ENCODE data around the gene CFAP77. TPM values are rescaled to one million over a fixed set of nuclear protein-coding genes. Genes with fewer than 3 reads are reported as not detected.
"Not testable (repeated sequence)": the region's sequence is repeated elsewhere in the genome, so short reads cannot be mapped to it uniquely, and the experiment has no call there.

CFAP77 gene
- 0.13 TPM for polyA plus RNA-seq
- long read RNA-seq, donor 1, result 0 reads
- long read RNA-seq, donor 2, result 0 reads
- long read RNA-seq, donor 3, result 0 reads
- long read RNA-seq, donor 4, result 0 reads
- long read RNA-seq, donor 5, result 0 reads
- long read RNA-seq, donor 6, result 0 reads
- long read RNA-seq, donor 7, result 0 reads
- long read RNA-seq, donor 8, result 0 reads
- long read RNA-seq, donor 9, result 0 reads
- long read RNA-seq, donor 10, result 0 reads
- long read RNA-seq, donor 11, result 0 reads

DNA sequence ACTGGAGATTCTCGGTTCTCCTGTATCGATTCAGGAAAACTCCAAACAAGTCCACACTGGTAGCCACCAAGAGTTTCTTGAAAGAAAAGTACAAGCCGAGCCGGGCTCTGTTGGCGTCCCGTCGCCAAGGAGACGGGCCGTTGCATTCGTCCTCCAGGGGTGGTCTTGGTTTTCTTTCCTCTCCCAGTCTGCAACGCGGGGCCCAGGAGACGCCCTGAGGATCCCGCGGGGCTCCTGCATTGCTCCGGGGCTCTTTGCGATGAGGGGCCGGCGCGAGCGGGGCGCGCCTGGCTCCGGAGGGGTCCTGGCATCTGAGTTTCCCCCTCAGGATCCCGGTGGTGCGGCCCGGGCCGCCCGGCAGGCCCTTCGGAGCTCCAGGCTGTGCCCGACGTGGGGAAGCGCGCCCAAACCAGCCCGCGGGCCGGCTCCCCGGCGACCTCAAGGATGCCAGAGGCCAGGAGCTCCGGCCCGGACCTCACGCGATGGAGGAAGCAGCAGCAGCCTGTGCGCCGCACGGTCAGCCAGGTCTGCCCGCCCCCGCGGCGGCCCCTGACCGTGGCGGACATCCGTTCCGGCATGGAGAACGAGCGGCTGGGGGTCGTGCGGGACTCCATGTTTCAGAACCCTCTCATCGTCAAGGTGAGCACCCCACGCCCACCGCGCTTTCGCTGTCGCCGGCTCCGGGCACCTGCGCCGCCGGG is at the start of gene CFAP77:
TSS of gene CFAP77 (plus strand) at position 384 of the 701 bp plus-strand sequence. CDS start at position 445, 61 bp downstream.
- Histone ChIP-seq H3K27ac (ENCODE audit: low read length) (no peak within 1 kb of the TSS), H3K9me3 (ENCODE audit: control insufficient read depth, low read depth, low read length) (no peaks in the 10 kb centered on the region), H3K4me3 (ENCODE audit: low read length) (peak within 1 kb of the TSS; percentile 27)

DNA sequence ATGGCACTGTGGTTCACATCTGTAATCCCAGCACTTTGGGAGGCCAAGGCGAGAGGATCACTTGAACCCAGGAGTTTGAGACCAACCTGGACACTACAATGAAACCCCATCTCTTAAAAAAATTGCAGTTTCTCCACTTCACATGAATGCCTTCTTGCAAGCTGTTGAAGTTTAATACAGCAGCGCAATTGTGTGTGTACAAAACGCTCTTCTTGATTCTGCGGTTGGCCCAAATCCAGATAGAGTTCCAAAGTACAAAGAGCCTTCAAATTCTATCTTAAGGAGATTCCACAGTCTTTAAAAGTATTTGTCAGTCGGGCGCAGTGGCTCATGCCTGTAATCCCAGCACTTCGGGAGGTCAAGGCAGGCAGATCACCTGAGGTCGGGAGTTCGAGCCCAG is 45.9 kb upstream of the CFAP77 start:
- Histone ChIP-seq H3K27me3 (ENCODE audit: control insufficient read depth, insufficient read depth, low read length) (no peaks in the 10 kb centered on the region), H3K27ac (ENCODE audit: low read length) (no peak overlapping the region), H3K4me3 (ENCODE audit: low read length) (no peak overlapping the region), H3K36me3 (ENCODE audit: control insufficient read depth, insufficient read depth, low read length) (no peaks in the 10 kb centered on the region), H3K9me3 (ENCODE audit: control insufficient read depth, low read depth, low read length) (no peaks in the 10 kb centered on the region), H3K4me1 (ENCODE audit: control insufficient read depth, insufficient read depth, low read length) (no peaks in the 10 kb centered on the region)
- no peak for DNase-seq
- WGBS (ENCODE audit: insufficient coverage, low lambda C conversion rate), result no CpG with 5 or more reads among the region's 9 CpGs

More for the DNA sequence above, at the start of gene CFAP77:
- DNase-seq, result peak in 1 of 2 donors; percentile 50
- H3K4me1 ChIP-seq (ENCODE audit: control insufficient read depth, insufficient read depth, low read length), result peaks cover 10% of the 10 kb centered on the region
- peaks cover 63% of the 10 kb centered on the region for H3K27me3 ChIP-seq (ENCODE audit: control insufficient read depth, insufficient read depth, low read length)
- no CpG with 5 or more reads among the region's 69 CpGs for WGBS (ENCODE audit: insufficient coverage, low lambda C conversion rate)
- H3K36me3 ChIP-seq (ENCODE audit: control insufficient read depth, insufficient read depth, low read length), result no peaks in the 10 kb centered on the region

DNA sequence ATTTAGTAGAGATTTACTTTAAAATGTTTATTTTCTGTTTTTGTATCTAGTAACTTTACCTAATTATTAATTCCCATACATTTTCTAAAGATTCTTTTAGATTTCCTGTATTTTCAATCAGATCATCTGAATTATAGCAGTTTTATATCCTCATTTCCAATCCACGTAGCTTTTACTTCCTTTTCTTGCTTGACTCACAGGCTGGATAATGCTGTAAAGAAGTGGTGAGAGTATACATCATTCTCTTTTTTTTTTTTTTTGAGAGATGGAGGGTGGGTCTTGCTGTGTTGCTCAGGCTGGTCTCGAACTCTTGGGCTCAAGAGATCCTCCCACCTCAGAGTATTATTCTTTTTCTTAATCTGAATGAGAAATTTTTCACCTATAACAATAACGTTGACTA is 44.0 kb upstream of the CFAP77 start:
- Histone ChIP-seq H3K4me3 (ENCODE audit: low read length) (no peak overlapping the region), H3K9me3 (ENCODE audit: control insufficient read depth, low read depth, low read length) (no peaks in the 10 kb centered on the region), H3K27me3 (ENCODE audit: control insufficient read depth, insufficient read depth, low read length) (no peaks in the 10 kb centered on the region), H3K27ac (ENCODE audit: low read length) (no peak overlapping the region), H3K36me3 (ENCODE audit: control insufficient read depth, insufficient read depth, low read length) (no peaks in the 10 kb centered on the region), H3K4me1 (ENCODE audit: control insufficient read depth, insufficient read depth, low read length) (no peaks in the 10 kb centered on the region)
- no peak for DNase-seq
- WGBS (ENCODE audit: insufficient coverage, low lambda C conversion rate), result 63% methylated on average over 1 of the region's 3 CpGs

DNA sequence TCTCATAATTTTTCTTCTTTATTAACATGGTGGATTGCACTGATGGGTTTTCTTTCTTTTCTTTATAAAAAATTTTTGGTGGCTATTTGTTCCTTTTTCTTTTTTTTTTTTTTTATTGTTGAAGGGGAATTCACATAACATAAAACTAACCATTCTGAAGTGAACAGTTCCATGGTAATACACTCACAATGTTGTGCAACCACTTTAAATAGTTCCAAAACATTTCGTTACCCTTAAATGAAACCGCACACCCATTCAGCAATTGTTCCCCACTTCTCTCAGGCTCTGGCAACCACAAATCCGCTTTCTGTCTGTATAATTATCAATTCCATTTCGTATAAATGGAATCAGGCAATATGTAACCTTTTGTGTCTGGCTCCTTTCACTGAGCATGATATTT is 43.5 kb upstream of the CFAP77 start:
- DNase-seq, result no peak
- Histone ChIP-seq H3K27me3 (ENCODE audit: control insufficient read depth, insufficient read depth, low read length) (no peaks in the 10 kb centered on the region), H3K27ac (ENCODE audit: low read length) (no peak overlapping the region), H3K9me3 (ENCODE audit: control insufficient read depth, low read depth, low read length) (no peaks in the 10 kb centered on the region), H3K4me1 (ENCODE audit: control insufficient read depth, insufficient read depth, low read length) (no peaks in the 10 kb centered on the region), H3K36me3 (ENCODE audit: control insufficient read depth, insufficient read depth, low read length) (no peaks in the 10 kb centered on the region), H3K4me3 (ENCODE audit: low read length) (no peak overlapping the region)
- 100% methylated on average over 4 of the region's 4 CpGs for WGBS (ENCODE audit: insufficient coverage, low lambda C conversion rate)

DNA sequence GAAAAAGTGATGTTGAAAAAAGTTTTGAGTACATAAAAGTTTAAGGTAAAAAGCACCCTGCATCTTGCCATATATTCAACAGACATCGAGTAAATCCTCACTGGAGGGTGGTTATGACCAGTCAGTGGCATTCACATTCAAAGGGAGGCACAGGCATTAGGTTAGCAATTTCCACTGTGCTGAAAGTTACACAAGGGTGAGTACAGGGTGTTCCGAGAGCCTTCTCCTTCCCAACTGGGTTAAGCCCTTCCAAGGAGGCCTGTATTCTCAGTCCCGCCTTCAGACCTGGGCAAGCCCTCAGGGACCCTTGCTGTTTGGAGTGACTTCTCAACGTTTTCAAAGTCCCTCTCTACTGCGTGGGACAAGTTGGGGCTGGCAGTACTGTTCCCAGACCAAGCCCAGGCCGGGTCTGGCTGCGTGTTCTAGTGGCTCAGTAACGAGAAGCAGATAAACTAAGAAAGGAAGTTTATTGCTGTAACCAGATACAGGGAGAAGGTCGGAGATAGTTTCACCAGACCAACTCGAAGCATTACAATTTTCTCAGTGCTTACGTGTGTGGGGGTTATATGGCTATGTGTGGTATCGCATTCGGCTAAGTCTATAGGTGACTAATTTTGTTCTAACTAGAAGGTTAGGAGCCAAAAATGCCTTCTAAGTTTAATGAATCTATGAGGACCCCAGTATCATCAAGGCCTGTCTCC is 42.2 kb upstream of the CFAP77 start:
- Histone ChIP-seq H3K4me3 (ENCODE audit: low read length) (no peak overlapping the region), H3K27ac (ENCODE audit: low read length) (no peak overlapping the region), H3K9me3 (ENCODE audit: control insufficient read depth, low read depth, low read length) (no peaks in the 10 kb centered on the region), H3K27me3 (ENCODE audit: control insufficient read depth, insufficient read depth, low read length) (no peaks in the 10 kb centered on the region), H3K36me3 (ENCODE audit: control insufficient read depth, insufficient read depth, low read length) (no peaks in the 10 kb centered on the region), H3K4me1 (ENCODE audit: control insufficient read depth, insufficient read depth, low read length) (no peaks in the 10 kb centered on the region)
- WGBS (ENCODE audit: insufficient coverage, low lambda C conversion rate), result no CpG with 5 or more reads among the region's 13 CpGs
- no peak for DNase-seq

DNA sequence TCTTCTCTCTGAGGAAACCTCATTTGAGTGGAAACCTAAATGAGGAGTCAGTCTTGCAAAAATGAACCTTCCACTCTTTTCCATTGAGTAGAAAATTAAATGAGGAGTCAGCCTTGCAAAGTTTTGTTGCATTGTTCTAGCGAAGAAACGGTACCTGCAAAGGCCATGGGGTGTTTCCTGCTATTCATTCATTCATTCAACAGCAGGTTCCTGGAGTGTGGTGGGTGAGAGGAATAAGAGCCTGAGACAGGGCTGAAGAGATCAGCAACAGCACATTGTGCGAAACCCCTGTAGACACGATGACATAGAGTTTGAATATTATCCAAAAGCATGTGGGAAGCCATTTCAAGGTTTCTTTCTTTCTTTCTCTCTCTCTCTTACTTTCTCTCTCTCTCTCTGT is 40.6 kb upstream of the CFAP77 start:
- H3K4me3 ChIP-seq (ENCODE audit: low read length), result no peak overlapping the region
- H3K27ac ChIP-seq (ENCODE audit: low read length), result no peak overlapping the region
- no peaks in the 10 kb centered on the region for H3K36me3 ChIP-seq (ENCODE audit: control insufficient read depth, insufficient read depth, low read length)
- H3K4me1 ChIP-seq (ENCODE audit: control insufficient read depth, insufficient read depth, low read length), result no peaks in the 10 kb centered on the region
- DNase-seq, result no peak
- WGBS (ENCODE audit: insufficient coverage, low lambda C conversion rate), result no CpG with 5 or more reads among the region's 4 CpGs
- no peaks in the 10 kb centered on the region for H3K9me3 ChIP-seq (ENCODE audit: control insufficient read depth, low read depth, low read length)
- no peaks in the 10 kb centered on the region for H3K27me3 ChIP-seq (ENCODE audit: control insufficient read depth, insufficient read depth, low read length)

DNA sequence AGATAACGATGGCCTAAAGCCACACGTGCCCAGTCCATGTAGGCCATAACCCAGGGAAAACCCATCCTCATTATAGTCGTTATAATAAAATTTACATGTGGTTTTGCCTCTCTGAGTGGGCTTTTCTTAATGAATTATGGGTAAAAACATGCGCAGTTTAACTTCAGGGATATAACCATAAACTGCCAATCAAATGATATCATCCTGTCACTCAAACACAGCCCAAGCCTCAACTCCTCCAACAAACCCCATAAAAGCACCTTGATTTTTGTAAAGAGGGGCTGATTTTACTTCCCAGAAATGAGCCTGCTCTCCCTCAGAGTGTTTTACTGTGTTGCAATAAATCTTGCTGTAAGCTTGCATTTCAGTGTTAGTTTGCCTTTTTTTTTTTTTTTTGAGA is 39.4 kb upstream of the CFAP77 start:
- Histone ChIP-seq H3K4me3 (ENCODE audit: low read length) (no peak overlapping the region), H3K9me3 (ENCODE audit: control insufficient read depth, low read depth, low read length) (no peaks in the 10 kb centered on the region), H3K36me3 (ENCODE audit: control insufficient read depth, insufficient read depth, low read length) (peaks cover under 1% of the 10 kb centered on the region), H3K27ac (ENCODE audit: low read length) (no peak overlapping the region), H3K27me3 (ENCODE audit: control insufficient read depth, insufficient read depth, low read length) (no peaks in the 10 kb centered on the region), H3K4me1 (ENCODE audit: control insufficient read depth, insufficient read depth, low read length) (no peaks in the 10 kb centered on the region)
- DNase-seq, result no peak
- no CpG with 5 or more reads among the region's 4 CpGs for WGBS (ENCODE audit: insufficient coverage, low lambda C conversion rate)

DNA sequence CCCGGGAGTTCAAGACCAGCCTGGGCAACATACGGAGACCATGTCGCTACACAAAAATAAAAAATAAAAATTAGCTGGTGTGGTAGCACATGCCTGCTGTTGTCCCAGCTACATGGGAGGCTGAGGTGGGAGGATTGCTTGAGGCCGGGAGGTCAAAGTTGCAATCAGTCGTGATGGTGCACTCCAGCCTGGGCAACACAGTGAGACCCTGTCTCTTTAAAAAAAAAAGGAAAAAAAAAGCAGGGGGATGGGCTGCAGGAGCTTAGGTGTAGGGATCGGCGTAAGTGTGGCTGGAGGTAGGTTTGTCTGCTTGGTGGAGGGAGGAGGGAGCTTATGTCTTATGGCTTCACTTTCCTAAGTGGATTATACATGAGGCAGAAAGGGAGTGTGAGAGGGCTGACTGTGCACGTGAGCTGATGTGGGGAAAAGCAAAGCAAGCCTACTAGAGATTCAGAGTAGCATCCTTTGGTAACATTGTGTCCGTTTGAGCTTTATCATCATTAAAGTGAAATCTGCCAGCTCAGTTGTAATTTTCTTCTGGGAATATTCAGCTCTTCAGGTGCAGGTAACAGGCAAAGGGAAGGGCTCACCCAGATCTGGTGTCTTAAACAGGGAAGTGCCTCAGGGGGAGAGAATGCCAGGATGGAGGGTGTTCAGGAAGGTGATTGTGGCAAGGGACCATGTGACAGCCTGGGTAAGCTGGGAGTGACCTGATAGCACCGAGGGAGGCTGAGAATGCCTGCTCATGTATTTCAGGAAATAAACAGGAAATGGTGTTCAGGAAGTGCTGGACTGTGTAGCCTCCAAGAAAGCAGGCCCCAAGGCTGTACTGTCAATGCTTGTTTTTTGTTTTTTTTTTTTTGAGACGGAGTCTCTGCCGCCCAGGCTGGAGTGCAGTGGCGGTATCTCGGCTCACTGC is 37.6 kb upstream of the CFAP77 start:
- Histone ChIP-seq H3K27ac (ENCODE audit: low read length) (peak overlapping the region; percentile 16), H3K27me3 (ENCODE audit: control insufficient read depth, insufficient read depth, low read length) (no peaks in the 10 kb centered on the region), H3K4me1 (ENCODE audit: control insufficient read depth, insufficient read depth, low read length) (no peaks in the 10 kb centered on the region), H3K9me3 (ENCODE audit: control insufficient read depth, low read depth, low read length) (no peaks in the 10 kb centered on the region), H3K4me3 (ENCODE audit: low read length) (no peak overlapping the region), H3K36me3 (ENCODE audit: control insufficient read depth, insufficient read depth, low read length) (peaks cover 18% of the 10 kb centered on the region)
- DNase-seq, result peak; percentile 9 to 24
- no CpG with 5 or more reads among the region's 14 CpGs for WGBS (ENCODE audit: insufficient coverage, low lambda C conversion rate)

DNA sequence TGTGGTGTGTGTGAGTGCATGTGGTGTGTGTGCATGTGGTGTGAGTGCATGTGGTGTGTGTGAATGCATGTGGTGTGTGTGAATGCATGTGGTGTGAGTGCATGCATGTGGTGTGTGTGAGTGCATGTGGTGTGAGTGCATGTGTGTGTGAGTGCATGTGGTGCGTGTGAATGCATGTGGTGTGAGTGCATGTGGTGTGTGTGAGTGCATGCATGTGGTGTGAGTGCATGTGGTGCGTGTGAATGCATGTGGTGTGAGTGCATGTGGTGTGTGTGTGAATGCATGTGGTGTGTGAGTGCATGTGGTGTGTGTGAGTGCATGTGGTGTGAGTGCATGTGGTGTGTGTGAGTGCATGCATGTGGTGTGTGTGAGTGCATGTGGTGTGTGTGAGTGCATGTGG is 32.2 kb upstream of the CFAP77 start:
- H3K36me3 ChIP-seq (ENCODE audit: control insufficient read depth, insufficient read depth, low read length), result peaks cover 42% of the 10 kb centered on the region
- DNase-seq; H3K4me3 ChIP-seq (ENCODE audit: low read length); H3K27me3 ChIP-seq (ENCODE audit: control insufficient read depth, insufficient read depth, low read length); H3K4me1 ChIP-seq (ENCODE audit: control insufficient read depth, insufficient read depth, low read length); H3K27ac ChIP-seq (ENCODE audit: low read length); H3K9me3 ChIP-seq (ENCODE audit: control insufficient read depth, low read depth, low read length): not testable (repeated sequence)
- WGBS (ENCODE audit: insufficient coverage, low lambda C conversion rate), result no CpG with 5 or more reads among the region's 2 CpGs

DNA sequence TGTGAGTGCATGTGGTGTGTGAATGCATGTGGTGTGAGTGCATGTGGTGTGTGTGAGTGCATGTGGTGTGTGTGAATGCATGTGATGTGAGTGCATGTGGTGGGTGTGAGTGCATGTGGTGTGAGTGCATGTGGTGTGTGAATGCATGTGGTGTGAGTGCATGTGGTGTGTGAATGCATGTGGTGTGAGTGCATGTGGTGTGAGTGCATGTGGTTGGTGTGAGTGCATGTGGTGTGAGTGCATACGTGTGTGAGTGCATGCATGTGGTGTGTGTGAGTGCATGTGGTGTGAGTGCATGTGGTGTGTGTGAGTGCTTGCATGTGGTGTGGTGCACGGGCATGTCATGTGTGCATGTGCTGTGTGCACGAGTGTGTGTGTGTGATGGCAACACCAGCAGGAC is 31.6 kb upstream of the CFAP77 start:
- H3K4me1 ChIP-seq (ENCODE audit: control insufficient read depth, insufficient read depth, low read length); H3K27me3 ChIP-seq (ENCODE audit: control insufficient read depth, insufficient read depth, low read length); DNase-seq; H3K27ac ChIP-seq (ENCODE audit: low read length); H3K9me3 ChIP-seq (ENCODE audit: control insufficient read depth, low read depth, low read length); H3K4me3 ChIP-seq (ENCODE audit: low read length): not testable (repeated sequence)
- H3K36me3 ChIP-seq (ENCODE audit: control insufficient read depth, insufficient read depth, low read length), result peaks cover 42% of the 10 kb centered on the region
- no CpG with 5 or more reads among the region's 3 CpGs for WGBS (ENCODE audit: insufficient coverage, low lambda C conversion rate)
